Vagina (tissue), 2 donors: Measurements from ENCODE around the gene UBASH3B. TPM values are rescaled to one million over a fixed set of nuclear protein-coding genes. Genes with fewer than 3 reads are reported as not detected.

Experiments
- DNase-seq, 2 donors: peaks; one replicate each; pipeline ENCODE4 v3.0.0-alpha.2; 2017; ENCODE audit errors: extremely low spot score in 2 of 2
- H3K27ac ChIP-seq: fragments of 200-600 bp; sonication (generic); one replicate; pipeline ENCODE4 v1.5.1; 2019
- H3K27me3 ChIP-seq: fragments of 200-600 bp; sonication (generic); one replicate; pipeline ENCODE4 v1.5.1; 2019
- H3K36me3 ChIP-seq, 2 donors: fragments of 200-600 bp; sonication (generic); one replicate each; pipeline ENCODE4 v1.5.1; 2017 to 2019
- H3K4me1 ChIP-seq: fragments of 200-600 bp; sonication (generic); one replicate; pipeline ENCODE4 v1.5.1; 2019
- H3K4me3 ChIP-seq, 2 donors: fragments of 200-600 bp; sonication (generic); 1 replicate in 1 of 2; 2 replicates in 1 of 2; pipeline ENCODE4 v1.5.1; 2016 to 2019
- H3K9me3 ChIP-seq: fragments of 200-600 bp; sonication (generic); one replicate; pipeline ENCODE4 v1.5.1; 2019
- POLR2A ChIP-seq, 2 donors: fragments of 450-650 bp; IDR thresholded peaks; one replicate each; pipeline ENCODE4 v1.6.1; 2017; ENCODE audit warnings: antibody characterized with exemption in 2 of 2, mild to moderate bottlenecking in 2 of 2, moderate library complexity in 2 of 2
- POLR2AphosphoS5 ChIP-seq, 2 donors: sonication (generic); formaldehyde crosslinking; IDR thresholded peaks; one replicate each; pipeline ENCODE4 v1.9.0; 2017; ENCODE audit warnings: antibody characterized with exemption in 2 of 2, mild to moderate bottlenecking in 2 of 2, low read depth in 1 of 2; ENCODE audit not compliant: insufficient read depth in 1 of 2
- intact Hi-C: fragments of 100-400 bp; cut with DNase I; formaldehyde crosslinking; loops from one replicate; pipeline ENCODE4 v1.15.1; 2023
- total RNA-seq: library from RNA; depleted of rRNA; stranded (reverse); fragments of >200 nt; gene quantifications from one replicate; pipeline ENCODE4 v1.2.3, GENCODE V29; 2016
- TF ChIP-seq, protein P1 (sequence below), 3 experiments: fragments of 450-650 bp in 2 of 3; fragments of 200-600 bp in 1 of 3; sonication (generic) in 1 of 3; IDR thresholded peaks; one replicate each; pipeline ENCODE4 v1.5.1; 2017 to 2019; ENCODE audit warnings: antibody characterized with exemption in 3 of 3, mild to moderate bottlenecking in 2 of 3, moderate library complexity in 2 of 3

The UBASH3B gene
- total RNA-seq, 1 donor from 2014 or later, result 2.2 TPM

GRCh38 chr11:122663056-122663740 lies 7.7 kb downstream of the UBASH3B start:
- Histone ChIP-seq H3K36me3 (no peaks in the 10 kb centered on the region), H3K27me3 (no peaks in the 10 kb centered on the region), H3K4me3 (no peak overlapping the region), H3K9me3 (no peaks in the 10 kb centered on the region), H3K4me1 (no peaks in the 10 kb centered on the region), H3K27ac (no peak overlapping the region)
- TF ChIP-seq, protein P1, sequence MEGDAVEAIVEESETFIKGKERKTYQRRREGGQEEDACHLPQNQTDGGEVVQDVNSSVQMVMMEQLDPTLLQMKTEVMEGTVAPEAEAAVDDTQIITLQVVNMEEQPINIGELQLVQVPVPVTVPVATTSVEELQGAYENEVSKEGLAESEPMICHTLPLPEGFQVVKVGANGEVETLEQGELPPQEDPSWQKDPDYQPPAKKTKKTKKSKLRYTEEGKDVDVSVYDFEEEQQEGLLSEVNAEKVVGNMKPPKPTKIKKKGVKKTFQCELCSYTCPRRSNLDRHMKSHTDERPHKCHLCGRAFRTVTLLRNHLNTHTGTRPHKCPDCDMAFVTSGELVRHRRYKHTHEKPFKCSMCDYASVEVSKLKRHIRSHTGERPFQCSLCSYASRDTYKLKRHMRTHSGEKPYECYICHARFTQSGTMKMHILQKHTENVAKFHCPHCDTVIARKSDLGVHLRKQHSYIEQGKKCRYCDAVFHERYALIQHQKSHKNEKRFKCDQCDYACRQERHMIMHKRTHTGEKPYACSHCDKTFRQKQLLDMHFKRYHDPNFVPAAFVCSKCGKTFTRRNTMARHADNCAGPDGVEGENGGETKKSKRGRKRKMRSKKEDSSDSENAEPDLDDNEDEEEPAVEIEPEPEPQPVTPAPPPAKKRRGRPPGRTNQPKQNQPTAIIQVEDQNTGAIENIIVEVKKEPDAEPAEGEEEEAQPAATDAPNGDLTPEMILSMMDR (IDR thresholded peaks at IDR 0.05), result no peak
- no peak for TF ChIP-seq POLR2AphosphoS5 (IDR thresholded peaks at IDR 0.05; ENCODE audit: insufficient read depth in 1 of 2, low read depth in 1 of 2)
- TF ChIP-seq POLR2A (IDR thresholded peaks at IDR 0.05), result no peak
- no peak for DNase-seq
- intact Hi-C loops, result no loop called here

GRCh38 chr11:122663764-122664163 lies 8.2 kb downstream of the UBASH3B start:
- TF ChIP-seq, protein P1 (IDR thresholded peaks at IDR 0.05), result no peak
- H3K27me3 ChIP-seq, result no peaks in the 10 kb centered on the region
- no peaks in the 10 kb centered on the region for H3K4me1 ChIP-seq
- intact Hi-C loops, result no loop called here
- DNase-seq, result no peak
- H3K4me3 ChIP-seq, result no peak overlapping the region
- H3K27ac ChIP-seq, result no peak overlapping the region
- H3K9me3 ChIP-seq, result no peaks in the 10 kb centered on the region
- H3K36me3 ChIP-seq, result no peaks in the 10 kb centered on the region

- DNase-seq, result no peak
- intact Hi-C loops, result no loop called here
- no peaks in the 10 kb centered on the region for H3K36me3 ChIP-seq
- no peaks in the 10 kb centered on the region for H3K4me1 ChIP-seq
- H3K9me3 ChIP-seq, result no peaks in the 10 kb centered on the region
- no peaks in the 10 kb centered on the region for H3K27me3 ChIP-seq
- no peak overlapping the region for H3K27ac ChIP-seq
- TF ChIP-seq POLR2A (IDR thresholded peaks at IDR 0.05) (no peak), POLR2AphosphoS5 (IDR thresholded peaks at IDR 0.05; ENCODE audit: insufficient read depth in 1 of 2, low read depth in 1 of 2) (no peak)
- TF ChIP-seq, protein P1 (IDR thresholded peaks at IDR 0.05), result no peak
- H3K4me3 ChIP-seq, result no peak overlapping the region
These were observed 8.7 kb downstream of the UBASH3B start for GRCh38 chr11:122664188-122664587.

DNA sequence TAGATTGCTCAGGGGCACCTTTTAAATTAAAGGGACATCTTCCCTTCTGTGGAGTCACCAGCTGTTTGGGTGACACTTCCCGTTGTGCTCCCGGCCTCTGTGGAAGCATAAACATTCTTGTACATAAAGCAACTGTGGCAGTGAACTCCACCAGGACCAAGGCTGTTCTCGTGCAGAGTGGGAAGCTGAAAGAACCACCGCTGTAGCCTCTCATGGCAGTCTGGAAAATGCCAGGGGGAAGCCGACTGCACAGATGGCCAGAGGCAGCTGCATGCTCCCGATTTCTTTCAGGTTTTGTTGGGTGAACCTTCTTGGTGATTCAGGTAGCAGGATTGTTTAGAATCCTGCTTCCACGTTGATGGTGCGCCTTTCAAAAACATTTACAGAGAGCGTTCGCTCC lies 10.3 kb downstream of the UBASH3B start:
- H3K9me3 ChIP-seq, result no peaks in the 10 kb centered on the region
- H3K36me3 ChIP-seq, result no peaks in the 10 kb centered on the region
- no peak for DNase-seq
- intact Hi-C loops, result no loop called here
- H3K27me3 ChIP-seq, result no peaks in the 10 kb centered on the region
- no peak overlapping the region for H3K4me3 ChIP-seq
- TF ChIP-seq POLR2AphosphoS5 (IDR thresholded peaks at IDR 0.05; ENCODE audit: insufficient read depth in 1 of 2, low read depth in 1 of 2) (no peak), POLR2A (IDR thresholded peaks at IDR 0.05) (no peak)
- TF ChIP-seq, protein P1 (IDR thresholded peaks at IDR 0.05), result no peak
- no peak overlapping the region for H3K27ac ChIP-seq
- no peaks in the 10 kb centered on the region for H3K4me1 ChIP-seq

DNA sequence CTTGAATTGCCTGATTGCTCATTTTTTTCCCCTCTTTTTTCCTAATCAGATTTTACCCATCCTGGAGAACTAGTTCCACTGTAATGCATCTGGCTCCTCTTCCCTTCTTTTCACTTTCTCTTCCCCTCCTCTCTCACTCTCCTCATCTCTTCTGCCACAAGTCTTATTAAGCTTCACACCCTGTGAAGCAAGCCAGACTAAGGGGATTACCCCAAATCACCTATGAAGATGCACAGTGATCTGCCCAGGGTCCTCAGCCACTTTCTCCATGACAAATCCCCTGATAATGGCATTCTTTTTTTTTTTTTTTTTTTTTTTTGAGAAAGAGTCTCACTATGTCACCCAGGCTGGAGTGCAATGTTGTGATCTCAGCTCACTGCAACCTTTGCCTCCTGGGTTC lies 11.2 kb downstream of the UBASH3B start:
- no peaks in the 10 kb centered on the region for H3K36me3 ChIP-seq
- H3K4me1 ChIP-seq, result no peaks in the 10 kb centered on the region
- H3K27ac ChIP-seq, result no peak overlapping the region
- DNase-seq, result no peak
- H3K9me3 ChIP-seq, result no peaks in the 10 kb centered on the region
- no peak overlapping the region for H3K4me3 ChIP-seq
- H3K27me3 ChIP-seq, result no peaks in the 10 kb centered on the region
- intact Hi-C loops, result no loop called here
- no peak for TF ChIP-seq POLR2A (IDR thresholded peaks at IDR 0.05)
- TF ChIP-seq, protein P1 (IDR thresholded peaks at IDR 0.05), result no peak
- TF ChIP-seq POLR2AphosphoS5 (IDR thresholded peaks at IDR 0.05; ENCODE audit: insufficient read depth in 1 of 2, low read depth in 1 of 2), result no peak
